GM19099 (cell line): ENCODE measurements around the gene PFKL.

ENCODE experiments used
- POLR2A ChIP-seq: IDR thresholded peaks from 3 replicates; pipeline ENCODE4 v1.6.1; 2011; ENCODE audit warnings: low read depth; ENCODE audit not compliant: insufficient read length; ENCODE audit errors: extremely low read depth

The PFKL gene

DNA sequence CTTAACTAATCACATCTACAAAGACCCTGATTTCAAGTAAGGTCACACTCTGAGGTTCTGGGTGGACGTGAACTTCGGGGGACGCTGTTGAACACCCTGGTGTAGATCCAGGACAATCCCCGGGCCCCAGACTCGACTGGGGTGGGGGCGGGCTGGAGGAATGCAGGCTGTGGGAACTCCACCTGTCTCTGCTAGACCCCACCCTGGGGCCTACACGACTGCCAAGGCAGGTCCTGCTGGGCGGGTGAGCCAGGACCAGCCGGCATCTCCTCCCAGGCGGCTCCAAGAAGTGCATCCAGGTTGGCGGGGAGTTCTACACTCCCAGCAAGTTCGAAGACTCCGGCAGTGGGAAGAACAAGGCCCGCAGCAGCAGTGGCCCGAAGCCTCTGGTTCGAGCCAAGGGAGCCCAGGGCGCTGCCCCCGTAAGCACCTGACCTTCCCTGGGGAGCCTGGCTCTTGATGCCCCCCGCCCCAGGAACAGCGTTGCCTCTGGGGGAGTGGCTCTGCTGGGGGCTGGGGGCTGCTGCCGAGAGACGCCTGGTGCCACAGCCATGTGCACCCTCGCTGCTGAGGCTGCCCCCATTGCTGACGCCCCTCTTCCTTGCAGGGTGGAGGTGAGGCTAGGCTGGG lies 10.4 kb upstream of the PFKL start:
- no peak for TF ChIP-seq POLR2A

DNA sequence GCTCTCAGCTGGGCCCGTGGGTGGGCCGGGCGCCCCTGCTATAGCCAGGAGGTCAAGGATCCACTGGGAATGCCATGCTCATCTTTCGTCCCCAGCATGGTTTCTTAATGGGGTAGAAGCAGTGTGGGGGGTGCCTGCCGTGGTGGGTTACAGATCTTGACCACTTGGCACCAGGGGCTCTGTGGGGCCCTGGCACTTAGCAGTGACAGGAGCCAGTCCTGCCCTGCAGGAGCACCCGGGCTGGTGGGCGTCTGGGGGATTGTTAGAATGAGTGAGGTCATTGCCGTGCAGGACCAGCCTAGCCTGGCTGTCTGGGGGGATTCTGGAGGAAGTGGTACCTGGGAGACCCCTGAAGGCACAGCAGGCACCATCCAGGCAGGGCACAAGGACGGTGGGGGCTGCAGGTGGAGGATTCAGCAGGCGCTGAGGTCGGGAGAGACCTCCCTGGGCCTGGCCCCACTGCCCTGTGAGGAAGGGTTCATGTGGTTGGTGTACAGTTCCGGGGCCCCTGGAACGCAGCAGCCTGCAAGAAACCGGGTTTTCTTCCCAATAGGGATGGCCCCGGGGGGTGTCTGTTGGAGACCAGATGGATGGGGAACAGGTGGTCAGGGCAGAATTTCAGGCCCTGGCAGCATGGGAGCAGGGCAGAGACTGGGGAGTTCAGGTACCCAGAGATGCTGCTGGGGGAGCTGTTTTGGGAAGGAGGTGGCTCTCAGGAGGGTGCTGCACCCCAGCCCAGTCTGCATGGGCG lies 9.4 kb upstream of the PFKL start:
- TF ChIP-seq POLR2A: no peak

DNA sequence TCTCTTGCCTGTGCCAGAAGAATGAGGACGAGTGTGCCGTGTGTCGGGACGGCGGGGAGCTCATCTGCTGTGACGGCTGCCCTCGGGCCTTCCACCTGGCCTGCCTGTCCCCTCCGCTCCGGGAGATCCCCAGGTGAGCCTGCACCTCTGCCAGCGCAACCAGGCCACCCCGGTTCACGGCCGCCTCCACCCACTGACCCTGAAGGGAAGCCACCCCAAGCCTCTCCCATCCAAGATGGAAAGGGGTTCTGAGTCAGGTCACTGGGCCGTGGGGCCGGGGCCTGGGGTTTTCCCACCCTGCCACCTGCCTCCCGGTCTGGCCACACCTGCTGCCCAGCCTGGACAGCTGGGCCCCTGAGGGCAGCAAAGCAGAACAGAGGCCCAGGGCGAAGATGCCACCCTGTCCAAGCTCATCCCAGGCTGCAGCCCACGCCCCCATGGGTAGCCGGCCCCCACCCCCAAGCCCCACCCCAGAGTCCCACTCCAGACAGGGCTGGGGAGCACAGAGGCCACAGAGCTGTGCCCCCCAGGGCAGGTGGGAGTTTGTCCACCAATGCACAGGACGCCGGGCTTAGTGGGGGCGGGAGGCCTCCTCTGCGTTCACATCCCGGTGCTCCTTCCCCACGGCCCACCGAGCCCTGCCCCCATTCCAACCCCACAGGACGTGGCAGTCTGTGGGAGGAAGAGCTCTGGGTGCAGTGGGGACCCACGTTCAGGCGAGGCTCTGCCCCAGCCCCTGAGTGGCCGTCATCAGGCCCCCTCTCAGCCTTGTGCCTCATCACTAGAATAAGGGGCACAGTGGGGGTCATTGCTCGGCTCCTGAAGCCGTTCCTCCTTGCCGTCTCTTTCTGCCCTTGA lies 8.5 kb upstream of the PFKL start:
- no peak for TF ChIP-seq POLR2A

DNA sequence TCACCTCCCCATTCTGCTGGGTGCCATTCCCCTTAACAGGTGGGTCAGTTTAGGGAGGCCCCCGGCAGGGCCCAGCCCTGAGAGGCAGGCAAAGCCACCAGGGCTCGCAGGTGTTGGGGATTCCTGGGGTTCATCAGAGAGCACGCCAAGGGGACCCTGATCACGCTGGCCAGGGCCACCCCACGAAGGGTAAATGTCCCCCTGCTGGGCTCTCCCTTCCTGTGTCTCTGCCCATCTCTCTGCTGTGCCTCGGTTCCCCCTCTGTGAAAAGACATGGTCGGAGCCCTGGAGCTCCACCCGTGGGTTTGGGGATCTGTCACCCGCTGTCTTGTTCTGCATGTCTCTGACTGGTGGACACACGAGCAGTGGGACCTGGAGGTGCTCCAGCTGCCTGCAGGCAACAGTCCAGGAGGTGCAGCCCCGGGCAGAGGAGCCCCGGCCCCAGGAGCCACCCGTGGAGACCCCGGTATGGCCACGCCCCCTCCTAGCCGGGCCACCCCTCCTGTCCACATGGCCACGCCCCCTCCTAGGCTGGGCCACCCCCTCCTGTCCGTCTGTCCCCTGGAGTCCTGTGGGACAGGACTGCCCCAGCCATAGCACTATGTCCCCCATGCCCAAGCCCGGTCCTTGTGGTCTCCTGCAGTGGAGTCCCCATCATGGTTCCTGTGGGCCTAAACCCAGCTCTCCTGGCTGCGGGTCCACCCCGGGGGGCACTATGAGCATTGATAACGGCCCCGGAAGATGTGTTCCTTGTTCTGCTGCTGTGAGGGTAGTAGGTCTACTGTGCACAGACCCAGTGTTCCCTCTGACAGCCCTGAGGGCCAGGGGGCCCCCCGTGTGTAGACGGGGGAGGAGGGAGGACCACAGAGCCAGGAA lies 7.7 kb upstream of the PFKL start:
- no peak for TF ChIP-seq POLR2A

DNA sequence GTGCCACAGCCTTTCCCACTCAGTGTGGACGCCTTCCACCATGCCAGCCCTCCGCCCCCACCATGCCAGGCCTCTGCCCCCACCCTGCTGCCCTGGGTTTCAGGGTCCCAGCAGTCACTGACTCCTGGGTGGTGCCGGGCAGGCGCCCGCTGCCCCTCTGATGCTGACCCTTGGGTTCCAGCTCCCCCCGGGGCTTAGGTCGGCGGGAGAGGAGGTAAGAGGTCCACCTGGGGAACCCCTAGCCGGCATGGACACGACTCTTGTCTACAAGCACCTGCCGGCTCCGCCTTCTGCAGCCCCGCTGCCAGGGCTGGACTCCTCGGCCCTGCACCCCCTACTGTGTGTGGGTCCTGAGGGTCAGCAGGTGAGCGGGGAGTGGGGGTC lies 7.0 kb upstream of the PFKL start:
- no peak for TF ChIP-seq POLR2A

DNA sequence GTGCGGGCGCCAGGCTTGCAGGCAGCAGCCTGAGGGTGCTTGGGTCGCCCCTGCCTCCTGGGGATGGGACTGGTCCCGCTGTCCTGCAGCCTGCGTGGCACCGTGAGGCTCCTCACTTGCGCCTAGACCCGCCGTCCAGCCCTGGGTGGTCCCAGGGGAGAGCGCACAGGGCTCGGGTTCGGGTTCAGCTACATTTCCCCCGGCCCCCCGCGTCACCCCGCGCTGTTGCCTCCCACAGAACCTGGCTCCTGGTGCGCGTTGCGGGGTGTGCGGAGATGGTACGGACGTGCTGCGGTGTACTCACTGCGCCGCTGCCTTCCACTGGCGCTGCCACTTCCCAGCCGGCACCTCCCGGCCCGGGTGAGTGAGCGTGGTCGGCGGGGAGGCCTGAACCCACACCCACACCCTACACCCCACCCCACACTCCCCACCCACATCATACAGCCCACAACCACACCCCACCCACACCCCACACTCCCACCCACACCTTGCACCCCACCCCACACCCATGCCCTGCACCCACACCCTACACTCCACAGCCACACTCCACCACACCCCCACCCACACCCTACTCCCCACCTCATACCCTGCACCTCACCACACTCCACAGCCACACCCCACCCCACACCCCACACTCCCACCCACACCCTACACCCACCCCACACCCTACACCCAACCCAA lies 6.2 kb upstream of the PFKL start:
- no peak for TF ChIP-seq POLR2A

DNA sequence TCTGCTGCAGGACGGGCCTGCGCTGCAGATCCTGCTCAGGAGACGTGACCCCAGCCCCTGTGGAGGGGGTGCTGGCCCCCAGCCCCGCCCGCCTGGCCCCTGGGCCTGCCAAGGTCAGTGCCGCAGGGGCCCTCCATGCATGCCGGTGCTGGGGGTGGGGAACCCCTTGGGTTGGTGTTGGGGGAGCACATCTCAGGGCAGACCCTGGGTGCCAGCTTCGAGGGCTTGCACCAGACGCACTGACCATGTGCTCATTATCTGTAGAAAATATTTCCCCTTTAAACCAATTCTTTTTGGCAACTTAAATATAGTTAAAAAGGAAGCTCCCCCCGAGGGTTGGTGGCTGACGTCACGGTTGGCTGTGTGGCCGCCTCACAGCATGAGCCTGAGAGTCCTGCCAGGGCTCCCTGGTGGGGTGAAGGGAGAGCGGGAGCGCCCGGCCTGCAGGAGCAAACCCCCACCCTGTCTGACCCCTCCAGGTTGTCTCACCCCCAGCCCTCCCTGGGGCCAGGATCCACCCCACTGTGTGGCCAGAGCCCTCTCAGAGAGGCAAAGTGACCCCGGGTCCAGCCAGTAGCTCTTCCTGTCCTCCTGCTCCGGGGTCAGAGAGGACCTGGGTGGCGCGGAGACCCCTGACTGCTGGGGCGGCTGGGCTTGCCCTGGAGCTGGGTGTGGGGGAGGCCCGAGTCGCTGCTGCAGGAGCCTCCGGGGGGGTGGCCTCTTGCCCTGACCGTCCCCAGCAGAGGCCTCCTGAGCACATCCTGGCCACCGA lies 5.3 kb upstream of the PFKL start:
- TF ChIP-seq POLR2A: no peak

DNA sequence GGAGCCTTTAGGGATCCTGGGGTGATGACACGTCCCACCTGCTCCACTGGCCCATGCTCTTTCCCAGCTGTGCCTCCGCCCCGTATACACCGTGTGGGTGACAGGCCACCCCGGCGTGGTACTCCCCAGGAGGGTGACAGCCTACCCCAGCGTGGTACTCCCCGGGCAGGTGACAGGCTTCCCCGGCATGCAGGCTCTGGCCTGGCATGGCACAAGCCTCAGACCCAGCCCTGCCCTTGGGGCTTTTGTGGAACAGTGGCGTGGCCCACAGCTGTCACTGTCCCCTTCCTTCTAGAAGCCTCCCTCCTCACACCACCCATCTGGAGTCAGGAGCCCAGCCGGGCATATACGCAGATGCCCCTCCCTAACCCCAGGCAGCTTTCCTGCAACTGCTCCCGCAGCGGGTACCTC lies 4.7 kb upstream of the PFKL start:
- TF ChIP-seq POLR2A: no peak

DNA sequence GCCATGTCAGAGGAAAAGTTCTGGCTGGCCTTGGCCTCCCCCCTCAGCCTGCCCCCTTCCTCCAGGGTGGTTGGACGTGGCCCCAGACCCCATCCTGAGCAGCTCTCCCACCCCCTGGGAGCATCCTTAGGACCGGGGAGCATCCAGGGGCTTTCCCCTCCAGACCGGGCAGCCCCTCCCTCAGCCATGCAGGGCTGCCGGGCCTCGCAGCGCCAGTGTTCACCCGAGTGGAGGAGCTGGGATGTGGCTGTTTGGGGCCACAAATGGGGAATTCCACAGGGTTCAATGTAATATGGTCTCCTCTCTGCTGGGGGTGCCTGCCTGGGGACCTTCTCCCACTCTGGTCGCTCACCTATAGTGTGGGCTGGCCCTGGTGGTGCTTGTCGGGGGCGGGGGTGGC lies 4.2 kb upstream of the PFKL start:
- TF ChIP-seq POLR2A: no peak

DNA sequence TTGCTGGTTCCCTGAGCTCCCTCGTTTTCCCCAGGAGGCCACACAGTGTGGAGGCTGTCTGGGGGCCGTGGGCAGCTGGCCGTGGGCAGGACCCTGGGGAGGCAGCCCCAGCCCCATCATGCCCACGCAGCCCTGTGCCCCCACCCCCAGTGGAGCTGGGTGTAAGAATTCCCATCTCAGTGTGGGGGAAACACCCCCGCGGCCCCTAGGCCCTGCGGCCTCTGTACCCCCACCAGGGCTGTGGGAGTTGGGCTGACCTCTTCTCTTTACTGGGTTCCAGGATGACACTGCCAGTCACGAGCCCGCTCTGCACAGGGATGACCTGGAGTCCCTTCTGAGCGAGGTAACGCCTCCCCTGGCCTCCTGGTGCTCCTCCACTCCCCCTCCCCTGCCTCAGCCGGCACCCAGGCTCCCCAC lies 3.7 kb upstream of the PFKL start:
- no peak for TF ChIP-seq POLR2A

DNA sequence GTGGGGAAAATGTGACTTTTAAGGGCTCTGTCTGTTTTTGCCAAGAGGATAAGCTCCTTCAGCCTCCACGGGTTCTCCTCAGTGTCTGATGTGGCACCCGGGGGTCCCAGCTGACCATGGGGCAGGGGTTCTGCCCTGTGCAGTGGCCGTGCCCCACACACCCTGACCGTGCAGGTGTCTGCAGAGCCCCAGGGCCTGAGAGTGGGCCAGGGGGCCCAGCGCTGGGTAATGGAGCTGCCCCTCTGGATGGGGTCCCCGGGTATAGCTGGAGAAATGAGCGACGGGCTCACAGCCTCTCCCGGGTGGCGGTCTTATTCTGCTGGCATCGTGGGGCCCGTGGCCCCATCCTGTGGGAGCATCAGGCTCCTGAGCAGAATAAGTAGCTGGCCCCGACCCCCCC lies 2.9 kb upstream of the PFKL start:
- no peak for TF ChIP-seq POLR2A

DNA sequence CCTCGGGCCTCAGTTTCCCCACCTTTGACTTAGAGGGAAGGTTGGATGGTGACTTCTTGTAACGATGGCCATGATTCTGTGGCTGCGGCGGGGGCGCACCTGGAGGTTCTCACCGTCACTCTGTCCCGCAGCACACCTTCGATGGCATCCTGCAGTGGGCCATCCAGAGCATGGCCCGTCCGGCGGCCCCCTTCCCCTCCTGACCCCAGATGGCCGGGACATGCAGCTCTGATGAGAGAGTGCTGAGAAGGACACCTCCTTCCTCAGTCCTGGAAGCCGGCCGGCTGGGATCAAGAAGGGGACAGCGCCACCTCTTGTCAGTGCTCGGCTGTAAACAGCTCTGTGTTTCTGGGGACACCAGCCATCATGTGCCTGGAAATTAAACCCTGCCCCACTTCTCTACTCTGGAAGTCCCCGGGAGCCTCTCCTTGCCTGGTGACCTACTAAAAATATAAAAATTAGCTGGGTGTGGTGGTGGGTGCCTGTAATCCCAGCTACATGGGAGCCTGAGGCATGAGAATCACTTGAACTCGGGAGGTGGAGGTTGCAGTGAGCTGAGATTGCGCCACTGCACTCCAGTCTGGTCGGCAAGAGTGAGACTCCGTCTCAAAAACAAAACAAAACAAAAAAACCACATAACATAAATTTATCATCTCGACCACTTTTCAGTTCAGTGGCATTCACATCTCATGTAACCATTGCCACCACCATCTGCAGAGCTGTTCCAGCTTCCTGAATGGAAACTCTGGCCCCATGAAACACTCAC lies 2.1 kb upstream of the PFKL start:
- no peak for TF ChIP-seq POLR2A

DNA sequence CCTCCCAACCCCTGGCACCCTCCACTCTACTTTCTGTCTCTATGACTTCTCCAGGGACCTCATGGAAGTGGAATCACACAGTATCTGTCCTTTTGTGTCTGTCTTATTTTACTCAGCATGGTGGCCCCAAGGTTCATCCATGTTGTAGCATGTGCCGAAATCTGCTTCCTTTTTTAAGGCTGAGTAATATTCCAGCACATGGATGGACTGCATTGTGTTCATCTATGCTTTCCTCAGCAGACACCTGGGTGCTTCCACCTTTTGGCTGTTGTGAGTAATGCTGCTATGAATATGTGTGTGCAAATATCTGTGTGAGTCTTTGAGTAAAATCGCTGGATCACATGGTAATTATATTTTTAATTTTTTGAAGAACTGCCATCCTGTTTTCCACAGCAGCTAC lies 1.6 kb upstream of the PFKL start:
- TF ChIP-seq POLR2A: no peak
